Activated CD8-positive, alpha-beta T cell treated with anti-CD3 and anti-CD28 coated beads for 36 hours (primary cell): Measurements from ENCODE around the gene EXOC4. TPM values are rescaled to one million over a fixed set of nuclear protein-coding genes. Genes with fewer than 3 reads are reported as not detected.

ENCODE experiments used
- ATAC-seq: fragments of 200-7000 bp; cut with Tn5 transposase; one replicate; pipeline ENCODE4 v1.10.0; 2021; ENCODE audit warnings: mild to moderate bottlenecking, moderate library complexity
- CTCF ChIA-PET: fragments of 350-600 bp; sonication (Branson Sonifier 250); formaldehyde crosslinking; loops from one replicate; lab custom pipeline; 2021; ENCODE audit warnings: antibody characterized with exemption; lab: Charles Lee
- POLR2A ChIA-PET: fragments of 350-600 bp; sonication (Branson Sonifier 250); formaldehyde crosslinking; loops from one replicate; lab custom pipeline; 2021; ENCODE audit warnings: antibody characterized with exemption; lab: Charles Lee
- DNase-seq: peaks from one replicate; pipeline ENCODE4 v3.0.0-alpha.2; 2020
- H3K27ac Mint-ChIP-seq: one replicate; pipeline ENCODE4 v1.8.0; 2021; ENCODE audit warnings: mild to moderate bottlenecking, mixed read lengths
- H3K27me3 Mint-ChIP-seq: one replicate; pipeline ENCODE4 v1.8.0; 2021; ENCODE audit warnings: mixed read lengths
- H3K36me3 Mint-ChIP-seq: one replicate; pipeline ENCODE4 v1.8.0; 2021; ENCODE audit warnings: low read depth, mixed read lengths
- H3K4me1 Mint-ChIP-seq: one replicate; pipeline ENCODE4 v1.8.0; 2021; ENCODE audit warnings: low read depth, mixed read lengths
- H3K4me3 Mint-ChIP-seq: one replicate; pipeline ENCODE4 v1.8.0; 2021; ENCODE audit warnings: mild to moderate bottlenecking, moderate library complexity, mixed read lengths
- H3K9me3 Mint-ChIP-seq: one replicate; pipeline ENCODE4 v1.8.0; 2021; ENCODE audit warnings: mixed read lengths
- CTCF ChIP-seq: fragments of 200-600 bp; IDR thresholded peaks from one replicate; pipeline ENCODE4 v1.8.0; 2022; ENCODE audit warnings: antibody characterized with exemption, mild to moderate bottlenecking
- intact Hi-C: fragments of 100-400 bp; cut with micrococcal nuclease; formaldehyde crosslinking; loops from one replicate; pipeline ENCODE4 v1.10.0; 2022
- total RNA-seq, 2 experiments: library from RNA; stranded (reverse); gene quantifications; one replicate each; pipeline ENCODE4 v1.2.3, GENCODE V29; 2021

Gene EXOC4
- total RNA-seq, 2 experiments from 2014 or later: 54.1 to 61.7 TPM

- Mint-ChIP-seq H3K36me3 (peaks cover 17% of the 10 kb centered on the region), H3K9me3 (no peaks in the 10 kb centered on the region), H3K27ac (no peak overlapping the region), H3K27me3 (no peaks in the 10 kb centered on the region), H3K4me3 (no peak overlapping the region), H3K4me1 (peaks cover 3% of the 10 kb centered on the region)
- TF ChIP-seq CTCF: no peak
- CTCF ChIA-PET: no interaction called here
- intact Hi-C loops: no loop called here
- DNase-seq: no peak
- POLR2A ChIA-PET: no interaction called here
- ATAC-seq: no peak
Observed at GRCh38 chr7:133371616-133372015, 118.7 kb downstream of the EXOC4 start.

- Mint-ChIP-seq H3K4me1 (peaks cover 3% of the 10 kb centered on the region), H3K36me3 (peaks cover 20% of the 10 kb centered on the region), H3K27ac (no peak overlapping the region), H3K4me3 (no peak overlapping the region), H3K9me3 (peaks cover under 1% of the 10 kb centered on the region), H3K27me3 (no peaks in the 10 kb centered on the region)
- intact Hi-C loops: no loop called here
- DNase-seq (no peak), ATAC-seq (no peak)
- CTCF ChIA-PET: no interaction called here
- no peak for TF ChIP-seq CTCF
- POLR2A ChIA-PET: no interaction called here
Observed at GRCh38 chr7:133372337-133372736, 119.5 kb downstream of the EXOC4 start.

- TF ChIP-seq CTCF: no peak
- ATAC-seq (no peak), DNase-seq (no peak)
- H3K27me3 Mint-ChIP-seq: no peaks in the 10 kb centered on the region
- H3K4me1 Mint-ChIP-seq: no peaks in the 10 kb centered on the region
- intact Hi-C loops: no loop called here
- ChIA-PET CTCF (interaction anchor here (1.7 kb wide), 1 partner anchor 32 kb away, joined by 5 read pairs; no protein-coding TSS in a partner anchor), POLR2A (no interaction called here)
- no peak overlapping the region for H3K4me3 Mint-ChIP-seq
- H3K9me3 Mint-ChIP-seq: peaks cover 7% of the 10 kb centered on the region
- H3K36me3 Mint-ChIP-seq: peaks cover 25% of the 10 kb centered on the region
- H3K27ac Mint-ChIP-seq: no peak overlapping the region
Observed at GRCh38 chr7:133376514-133376913, 123.6 kb downstream of the EXOC4 start.

GRCh38 chr7:133381965-133382364 lies 129.1 kb downstream of the EXOC4 start:
- intact Hi-C loops: no loop called here
- H3K27me3 Mint-ChIP-seq: no peaks in the 10 kb centered on the region
- CTCF ChIA-PET: no interaction called here
- no peak for TF ChIP-seq CTCF
- no peak overlapping the region for H3K27ac Mint-ChIP-seq
- DNase-seq (no peak), ATAC-seq (no peak)
- no peak overlapping the region for H3K4me3 Mint-ChIP-seq
- peaks cover 3% of the 10 kb centered on the region for H3K4me1 Mint-ChIP-seq
- peaks cover 7% of the 10 kb centered on the region for H3K9me3 Mint-ChIP-seq
- POLR2A ChIA-PET: no interaction called here
- H3K36me3 Mint-ChIP-seq: peaks cover 13% of the 10 kb centered on the region

GRCh38 chr7:133382775-133383559 lies 130.1 kb downstream of the EXOC4 start:
- no peak for DNase-seq
- TF ChIP-seq CTCF: no peak
- no peaks in the 10 kb centered on the region for H3K27me3 Mint-ChIP-seq
- ATAC-seq: no peak
- CTCF ChIA-PET: no interaction called here
- POLR2A ChIA-PET: no interaction called here
- H3K4me1 Mint-ChIP-seq: peaks cover 3% of the 10 kb centered on the region
- no peak overlapping the region for H3K4me3 Mint-ChIP-seq
- no peak overlapping the region for H3K27ac Mint-ChIP-seq
- peaks cover 9% of the 10 kb centered on the region for H3K36me3 Mint-ChIP-seq
- H3K9me3 Mint-ChIP-seq: peaks cover 7% of the 10 kb centered on the region
- intact Hi-C loops: no loop called here
